Caco-2 (cell line): ENCODE measurements around the gene OR51G1. TPM values are rescaled to one million over a fixed set of nuclear protein-coding genes. Genes with fewer than 3 reads are reported as not detected.

Experiments
- Bru-seq: library from RNA; stranded (reverse); fragments of 400-500 nt; gene quantifications from one replicate; lab custom pipeline; 2021; lab: Mats Ljungman, UMichigan
- BruChase-seq, 2 experiments: library from RNA; stranded (reverse); fragments of 400-500 nt; gene quantifications; one replicate each; lab custom pipeline; 2021; lab: Mats Ljungman, UMichigan
- BruUV-seq: library from RNA; stranded (reverse); fragments of 400-500 nt; replicated peaks from 2 replicates; lab custom pipeline; 2021; lab: Mats Ljungman, UMichigan
- CTCF ChIA-PET: fragments of 300-600 bp; sonication (Branson Sonifier 250); formaldehyde crosslinking; loops from one replicate; lab custom pipeline; 2022; ENCODE audit warnings: antibody characterized with exemption; lab: Charles Lee
- POLR2A ChIA-PET: fragments of 300-600 bp; sonication (Branson Sonifier 250); formaldehyde crosslinking; loops from one replicate; lab custom pipeline; 2022; ENCODE audit warnings: antibody characterized with exemption; lab: Charles Lee
- DNase-seq, 2 experiments: peaks; one replicate each; pipeline versions ENCODE4 v3.0.0 to v3.0.0-alpha.2; 2020 to 2022
- H3K27me3 ChIP-seq: replicated peaks from 2 replicates; pipeline ENCODE4 v1.6.0; 2011; ENCODE audit warnings: low read length; ENCODE audit not compliant: control insufficient read depth, insufficient read depth
- H3K36me3 ChIP-seq: 2 replicates; pipeline ENCODE4 v1.5.1; 2011; ENCODE audit warnings: low read length; ENCODE audit not compliant: control insufficient read depth, insufficient read depth
- H3K4me1 ChIP-seq: fragments of 250-450 bp; sonication (Bioruptor Pico); 2 replicates; pipeline ENCODE4 v1.5.1; 2020; ENCODE audit warnings: mild to moderate bottlenecking
- H3K4me3 ChIP-seq: 2 replicates; pipeline ENCODE4 v1.5.1; 2011; ENCODE audit warnings: low read depth, mild to moderate bottlenecking, control low read depth, low read length
- H3K9me3 ChIP-seq: fragments of 250-450 bp; sonication (Bioruptor Pico); 2 replicates; pipeline ENCODE4 v1.5.1; 2020; ENCODE audit warnings: mild to moderate bottlenecking, moderate library complexity
- H3K27ac Mint-ChIP-seq: one replicate; pipeline ENCODE4 v1.8.0; 2022; ENCODE audit warnings: mixed read lengths; ENCODE audit not compliant: unreplicated experiment
- H3K27me3 Mint-ChIP-seq: one replicate; pipeline ENCODE4 v1.8.0; 2022; ENCODE audit warnings: mixed read lengths; ENCODE audit not compliant: insufficient read depth, unreplicated experiment
- H3K36me3 Mint-ChIP-seq: one replicate; pipeline ENCODE4 v1.8.0; 2022; ENCODE audit warnings: mild to moderate bottlenecking, mixed read lengths; ENCODE audit not compliant: insufficient read depth, unreplicated experiment
- H3K4me1 Mint-ChIP-seq: one replicate; pipeline ENCODE4 v1.8.0; 2022; ENCODE audit warnings: low read depth, mixed read lengths; ENCODE audit not compliant: unreplicated experiment
- H3K4me3 Mint-ChIP-seq: one replicate; pipeline ENCODE4 v1.8.0; 2022; ENCODE audit warnings: mild to moderate bottlenecking, moderate library complexity, mixed read lengths; ENCODE audit not compliant: unreplicated experiment
- H3K9me3 Mint-ChIP-seq: one replicate; pipeline ENCODE4 v1.8.0; 2022; ENCODE audit warnings: mixed read lengths; ENCODE audit not compliant: unreplicated experiment
- intact Hi-C: fragments of 100-400 bp; cut with micrococcal nuclease; formaldehyde crosslinking; loops from one replicate; pipeline ENCODE4 v1.10.0; 2022; ENCODE audit not compliant: unreplicated experiment
- long read RNA-seq: library from polyadenylated mRNA; stranded (forward); transcript quantifications from one replicate; pipeline ENCODE4 v2.0.0, GENCODE V29; 2022
- total RNA-seq: library from RNA; stranded (reverse); gene quantifications from 2 replicates; pipeline ENCODE4 v1.2.3, GENCODE V29; 2022
- TF ChIP-seq, protein P1 (sequence below), 2 experiments: fragments of 200-600 bp in 1 of 2; IDR thresholded peaks; 1 replicate in 1 of 2; 2 replicates in 1 of 2; pipeline versions ENCODE4 v1.5.1 to v1.8.0; 2011 to 2022; ENCODE audit warnings: antibody characterized with exemption in 1 of 2, control low read depth in 1 of 2, inconsistent platforms in 1 of 2, low read depth in 1 of 2, low read length in 1 of 2, mild to moderate bottlenecking in 1 of 2, moderate library complexity in 1 of 2; ENCODE audit not compliant: insufficient read depth in 1 of 2, severe bottlenecking in 1 of 2, unreplicated experiment in 1 of 2

Gene OR51G1, protein sequence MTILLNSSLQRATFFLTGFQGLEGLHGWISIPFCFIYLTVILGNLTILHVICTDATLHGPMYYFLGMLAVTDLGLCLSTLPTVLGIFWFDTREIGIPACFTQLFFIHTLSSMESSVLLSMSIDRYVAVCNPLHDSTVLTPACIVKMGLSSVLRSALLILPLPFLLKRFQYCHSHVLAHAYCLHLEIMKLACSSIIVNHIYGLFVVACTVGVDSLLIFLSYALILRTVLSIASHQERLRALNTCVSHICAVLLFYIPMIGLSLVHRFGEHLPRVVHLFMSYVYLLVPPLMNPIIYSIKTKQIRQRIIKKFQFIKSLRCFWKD
- total RNA-seq = not detected in 2 replicates
- not detected for Bru-seq, nascent RNA
- BruChase-seq, experiment 1, labeled RNA remaining after a 2-hour chase = not detected
- not detected for BruChase-seq, experiment 2, labeled RNA remaining after a 6-hour chase
- long read RNA-seq = 0 reads

DNA sequence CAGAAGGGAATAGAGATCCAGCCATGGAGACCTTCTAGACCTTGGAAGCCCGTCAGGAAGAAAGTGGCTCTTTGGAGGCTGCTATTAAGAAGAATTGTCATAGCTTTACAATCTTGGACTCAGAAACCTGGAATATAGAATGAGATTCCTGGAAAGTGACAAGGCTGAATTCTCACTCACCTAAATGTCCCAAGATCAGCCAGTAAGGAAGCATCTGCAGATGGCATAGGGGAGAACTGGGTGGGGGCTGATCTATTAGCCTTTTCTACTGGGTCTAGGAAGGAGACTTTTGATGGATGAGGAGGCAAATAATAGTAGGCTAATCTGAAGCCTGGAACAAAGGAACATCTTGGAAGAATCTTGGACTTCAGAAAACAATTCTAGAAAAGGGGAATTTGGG, at the start of gene OR51G1:
Gene OR51G1 (minus strand): TSS at position 101 of the 400 bp plus-strand sequence. CDS start 0 bp downstream, at position 101.
- Histone ChIP-seq H3K36me3 (no peaks in the 10 kb centered on the region), H3K4me1 (no peaks in the 10 kb centered on the region), H3K27me3 (no peaks in the 10 kb centered on the region), H3K9me3 (no peaks in the 10 kb centered on the region), H3K4me3 (no peak within 1 kb of the TSS)
- no peak within 1 kb of the TSS for H3K4me3 Mint-ChIP-seq
- no peak within 1 kb of the TSS for H3K27ac Mint-ChIP-seq
- H3K27me3 Mint-ChIP-seq = peaks cover 18% of the 10 kb centered on the region
- TF ChIP-seq, protein P1, sequence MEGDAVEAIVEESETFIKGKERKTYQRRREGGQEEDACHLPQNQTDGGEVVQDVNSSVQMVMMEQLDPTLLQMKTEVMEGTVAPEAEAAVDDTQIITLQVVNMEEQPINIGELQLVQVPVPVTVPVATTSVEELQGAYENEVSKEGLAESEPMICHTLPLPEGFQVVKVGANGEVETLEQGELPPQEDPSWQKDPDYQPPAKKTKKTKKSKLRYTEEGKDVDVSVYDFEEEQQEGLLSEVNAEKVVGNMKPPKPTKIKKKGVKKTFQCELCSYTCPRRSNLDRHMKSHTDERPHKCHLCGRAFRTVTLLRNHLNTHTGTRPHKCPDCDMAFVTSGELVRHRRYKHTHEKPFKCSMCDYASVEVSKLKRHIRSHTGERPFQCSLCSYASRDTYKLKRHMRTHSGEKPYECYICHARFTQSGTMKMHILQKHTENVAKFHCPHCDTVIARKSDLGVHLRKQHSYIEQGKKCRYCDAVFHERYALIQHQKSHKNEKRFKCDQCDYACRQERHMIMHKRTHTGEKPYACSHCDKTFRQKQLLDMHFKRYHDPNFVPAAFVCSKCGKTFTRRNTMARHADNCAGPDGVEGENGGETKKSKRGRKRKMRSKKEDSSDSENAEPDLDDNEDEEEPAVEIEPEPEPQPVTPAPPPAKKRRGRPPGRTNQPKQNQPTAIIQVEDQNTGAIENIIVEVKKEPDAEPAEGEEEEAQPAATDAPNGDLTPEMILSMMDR (IDR thresholded peaks at IDR 0.05; ENCODE audit: insufficient read depth in 1 of 2, low read depth in 1 of 2, low read length in 1 of 2, severe bottlenecking in 1 of 2, unreplicated experiment in 1 of 2) = no peak
- H3K9me3 Mint-ChIP-seq = no peaks in the 10 kb centered on the region
- no TSS peak for BruUV-seq
- no peaks in the 10 kb centered on the region for H3K4me1 Mint-ChIP-seq
- POLR2A ChIA-PET = no interaction called here
- DNase-seq = no peak
- intact Hi-C loops = no loop called here
- H3K36me3 Mint-ChIP-seq = no peaks in the 10 kb centered on the region
- CTCF ChIA-PET = no interaction called here

DNA sequence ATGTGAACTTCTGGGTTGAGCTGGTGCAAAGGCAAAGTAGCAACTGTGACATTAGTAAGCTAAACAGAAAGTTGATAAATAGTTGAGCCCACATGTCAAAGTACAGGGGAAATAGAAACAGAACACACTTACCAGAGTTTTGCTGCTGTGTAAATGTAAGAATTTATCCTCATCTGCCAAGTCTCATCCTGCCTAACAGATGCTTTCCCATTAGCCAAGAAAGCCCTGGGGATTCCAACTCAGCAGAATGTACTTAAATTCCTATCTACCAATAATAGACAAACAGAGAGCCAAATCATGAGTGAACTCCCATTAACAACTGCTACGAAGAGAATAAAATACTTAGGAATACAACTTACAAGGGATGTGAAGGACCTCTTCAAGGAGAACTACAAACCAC, 38.7 kb upstream of the OR51G1 start:
- peaks cover 9% of the 10 kb centered on the region for H3K27me3 Mint-ChIP-seq
- no peaks in the 10 kb centered on the region for H3K9me3 Mint-ChIP-seq
- intact Hi-C loops = loop anchor here (5.0 kb wide), 1 partner anchor 36 kb away; no protein-coding TSS in a partner anchor
- H3K27ac Mint-ChIP-seq = no peak overlapping the region
- no peaks in the 10 kb centered on the region for H3K4me1 ChIP-seq
- no peaks in the 10 kb centered on the region for H3K27me3 ChIP-seq
- TF ChIP-seq, protein P1 (IDR thresholded peaks at IDR 0.05; ENCODE audit: insufficient read depth in 1 of 2, low read depth in 1 of 2, low read length in 1 of 2, severe bottlenecking in 1 of 2, unreplicated experiment in 1 of 2) = no peak
- H3K9me3 ChIP-seq = no peaks in the 10 kb centered on the region
- DNase-seq = no peak
- H3K4me3 ChIP-seq = no peak overlapping the region
- H3K4me3 Mint-ChIP-seq = no peak overlapping the region
- ChIA-PET CTCF (no interaction called here), POLR2A (no interaction called here)
- BruUV-seq = no TSS peak
- no peaks in the 10 kb centered on the region for H3K36me3 ChIP-seq
- H3K36me3 Mint-ChIP-seq = no peaks in the 10 kb centered on the region
- no peaks in the 10 kb centered on the region for H3K4me1 Mint-ChIP-seq

DNA sequence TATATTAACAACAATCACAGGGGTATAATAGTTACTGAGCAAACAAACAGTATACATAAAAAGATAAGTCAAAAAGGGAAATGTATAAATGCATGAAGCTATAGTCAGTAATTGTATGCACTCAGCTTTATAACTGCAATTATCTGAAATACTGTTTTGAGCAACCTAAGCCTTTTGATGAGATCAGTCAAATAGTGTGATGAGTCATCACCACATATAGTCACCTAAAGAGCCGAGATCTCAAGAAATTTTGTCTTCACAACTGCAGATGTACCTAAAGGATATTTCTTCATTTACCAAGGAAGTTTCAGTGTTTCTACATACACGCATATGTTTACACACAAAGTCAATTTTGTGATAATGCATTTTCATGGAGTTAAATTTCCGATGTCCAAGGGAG, 36.7 kb upstream of the OR51G1 start:
- Histone ChIP-seq H3K36me3 (no peaks in the 10 kb centered on the region), H3K27me3 (no peaks in the 10 kb centered on the region), H3K9me3 (no peaks in the 10 kb centered on the region), H3K4me1 (no peaks in the 10 kb centered on the region), H3K4me3 (no peak overlapping the region)
- peaks cover 9% of the 10 kb centered on the region for H3K27me3 Mint-ChIP-seq
- intact Hi-C loops = loop anchor here (5.0 kb wide), 1 partner anchor 34 kb away; no protein-coding TSS in a partner anchor
- ChIA-PET POLR2A (no interaction called here), CTCF (no interaction called here)
- H3K9me3 Mint-ChIP-seq = no peaks in the 10 kb centered on the region
- TF ChIP-seq, protein P1 (IDR thresholded peaks at IDR 0.05; ENCODE audit: insufficient read depth in 1 of 2, low read depth in 1 of 2, low read length in 1 of 2, severe bottlenecking in 1 of 2, unreplicated experiment in 1 of 2) = no peak
- H3K36me3 Mint-ChIP-seq = no peaks in the 10 kb centered on the region
- H3K27ac Mint-ChIP-seq = no peak overlapping the region
- H3K4me3 Mint-ChIP-seq = no peak overlapping the region
- BruUV-seq = no TSS peak
- no peak for DNase-seq
- H3K4me1 Mint-ChIP-seq = no peaks in the 10 kb centered on the region
